Neutrophil (primary cell): Measurements from ENCODE around the gene FBXO44.

Experiments
- H3K27ac ChIP-seq: fragments of 200-600 bp; sonication (generic); 2 replicates; pipeline ENCODE4 v1.5.1; 2016; ENCODE audit warnings: mild to moderate bottlenecking, moderate library complexity
- H3K27me3 ChIP-seq: fragments of 200-600 bp; sonication (generic); 2 replicates; pipeline ENCODE4 v1.6.0; 2016; ENCODE audit warnings: mild to moderate bottlenecking
- H3K36me3 ChIP-seq: fragments of 200-600 bp; sonication (generic); 2 replicates; pipeline ENCODE4 v1.5.1; 2017
- H3K4me1 ChIP-seq, 2 experiments: fragments of 200-600 bp in 1 of 2; sonication (generic) in 1 of 2; 1 replicate in 1 of 2; 2 replicates in 1 of 2; pipeline versions ENCODE4 v1.5.1 to v1.6.1; 2013 to 2016; ENCODE audit warnings: low read depth in 1 of 2, low read length in 1 of 2, mild to moderate bottlenecking in 1 of 2, moderate library complexity in 1 of 2; ENCODE audit not compliant: control insufficient read depth in 1 of 2, insufficient read depth in 1 of 2
- H3K4me3 ChIP-seq, 2 experiments: fragments of 200-600 bp in 1 of 2; sonication (generic) in 1 of 2; 1 replicate in 1 of 2; 2 replicates in 1 of 2; pipeline ENCODE4 v1.5.1; 2013 to 2016; ENCODE audit warnings: low read depth in 1 of 2, low read length in 1 of 2, mild to moderate bottlenecking in 1 of 2, moderate library complexity in 1 of 2
- H3K9me3 ChIP-seq: fragments of 200-600 bp; sonication (generic); 2 replicates; pipeline ENCODE4 v1.5.1; 2016
- TF ChIP-seq, protein P1 (sequence below): fragments of 200-600 bp; sonication (generic); IDR thresholded peaks from 2 replicates; pipeline ENCODE4 v1.5.1; 2016; ENCODE audit warnings: antibody characterized with exemption

The FBXO44 gene

DNA sequence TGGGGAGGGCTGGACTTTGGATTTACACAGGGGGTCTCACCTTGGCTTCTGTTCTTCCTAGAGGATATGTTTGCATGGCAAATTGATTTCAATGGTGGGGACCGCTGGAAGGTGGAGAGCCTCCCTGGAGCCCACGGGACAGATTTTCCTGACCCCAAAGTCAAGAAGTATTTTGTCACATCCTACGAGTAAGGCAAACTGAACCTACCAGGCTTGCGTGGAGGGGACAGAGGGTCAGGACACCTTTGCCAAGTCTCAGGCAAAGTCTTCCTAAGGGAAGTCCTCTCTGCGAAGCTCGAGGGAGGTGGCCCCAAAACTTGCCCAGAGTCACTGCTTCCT is 16.5 kb downstream of the FBXO44 start:
- H3K4me1 ChIP-seq, result no peaks in the 10 kb centered on the region
- H3K27me3 ChIP-seq, result no peaks in the 10 kb centered on the region
- no peak overlapping the region for H3K27ac ChIP-seq
- TF ChIP-seq, protein P1, sequence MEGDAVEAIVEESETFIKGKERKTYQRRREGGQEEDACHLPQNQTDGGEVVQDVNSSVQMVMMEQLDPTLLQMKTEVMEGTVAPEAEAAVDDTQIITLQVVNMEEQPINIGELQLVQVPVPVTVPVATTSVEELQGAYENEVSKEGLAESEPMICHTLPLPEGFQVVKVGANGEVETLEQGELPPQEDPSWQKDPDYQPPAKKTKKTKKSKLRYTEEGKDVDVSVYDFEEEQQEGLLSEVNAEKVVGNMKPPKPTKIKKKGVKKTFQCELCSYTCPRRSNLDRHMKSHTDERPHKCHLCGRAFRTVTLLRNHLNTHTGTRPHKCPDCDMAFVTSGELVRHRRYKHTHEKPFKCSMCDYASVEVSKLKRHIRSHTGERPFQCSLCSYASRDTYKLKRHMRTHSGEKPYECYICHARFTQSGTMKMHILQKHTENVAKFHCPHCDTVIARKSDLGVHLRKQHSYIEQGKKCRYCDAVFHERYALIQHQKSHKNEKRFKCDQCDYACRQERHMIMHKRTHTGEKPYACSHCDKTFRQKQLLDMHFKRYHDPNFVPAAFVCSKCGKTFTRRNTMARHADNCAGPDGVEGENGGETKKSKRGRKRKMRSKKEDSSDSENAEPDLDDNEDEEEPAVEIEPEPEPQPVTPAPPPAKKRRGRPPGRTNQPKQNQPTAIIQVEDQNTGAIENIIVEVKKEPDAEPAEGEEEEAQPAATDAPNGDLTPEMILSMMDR, result no peak
- H3K9me3 ChIP-seq, result no peaks in the 10 kb centered on the region
- peaks cover 82% of the 10 kb centered on the region for H3K36me3 ChIP-seq
- H3K4me3 ChIP-seq, result no peak overlapping the region

DNA sequence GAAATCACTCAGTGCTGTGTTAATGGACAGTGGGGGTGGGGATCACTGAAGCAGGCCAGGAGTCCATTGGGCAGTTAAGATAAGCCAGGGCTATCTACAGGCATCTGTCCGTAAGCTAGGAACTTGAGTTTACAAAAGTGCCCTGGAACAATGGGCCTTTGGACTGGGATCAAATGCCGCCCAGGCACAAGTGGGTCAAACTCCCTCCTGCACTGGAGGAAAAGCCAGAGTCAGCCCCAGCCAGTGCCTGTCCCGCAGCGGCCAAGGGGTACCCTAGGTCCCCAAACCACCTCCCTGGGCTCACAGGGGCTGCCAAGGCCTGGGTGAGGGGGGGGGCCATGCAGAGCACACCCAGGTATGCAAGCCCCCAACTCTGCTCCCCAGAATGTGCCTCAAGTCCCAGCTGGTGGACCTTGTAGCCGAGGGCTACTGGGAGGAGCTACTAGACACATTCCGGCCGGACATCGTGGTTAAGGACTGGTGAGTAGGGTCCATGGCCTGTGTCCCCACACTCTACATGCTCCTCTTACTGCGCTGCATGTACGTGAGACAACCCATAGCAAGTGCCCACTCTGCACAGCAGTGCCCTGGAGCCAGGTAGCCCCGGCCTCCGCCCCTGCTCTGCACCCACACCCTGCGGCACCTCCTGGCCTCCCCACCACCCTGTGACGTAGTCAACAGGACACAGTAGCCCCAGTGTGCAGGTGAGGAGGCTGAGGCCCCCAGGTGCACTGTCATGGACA is 17.0 kb downstream of the FBXO44 start:
- no peaks in the 10 kb centered on the region for H3K27me3 ChIP-seq
- H3K4me3 ChIP-seq, result no peak overlapping the region
- peaks cover 88% of the 10 kb centered on the region for H3K36me3 ChIP-seq
- H3K27ac ChIP-seq, result no peak overlapping the region
- TF ChIP-seq, protein P1, result no peak
- H3K4me1 ChIP-seq, result no peaks in the 10 kb centered on the region
- H3K9me3 ChIP-seq, result no peaks in the 10 kb centered on the region

DNA sequence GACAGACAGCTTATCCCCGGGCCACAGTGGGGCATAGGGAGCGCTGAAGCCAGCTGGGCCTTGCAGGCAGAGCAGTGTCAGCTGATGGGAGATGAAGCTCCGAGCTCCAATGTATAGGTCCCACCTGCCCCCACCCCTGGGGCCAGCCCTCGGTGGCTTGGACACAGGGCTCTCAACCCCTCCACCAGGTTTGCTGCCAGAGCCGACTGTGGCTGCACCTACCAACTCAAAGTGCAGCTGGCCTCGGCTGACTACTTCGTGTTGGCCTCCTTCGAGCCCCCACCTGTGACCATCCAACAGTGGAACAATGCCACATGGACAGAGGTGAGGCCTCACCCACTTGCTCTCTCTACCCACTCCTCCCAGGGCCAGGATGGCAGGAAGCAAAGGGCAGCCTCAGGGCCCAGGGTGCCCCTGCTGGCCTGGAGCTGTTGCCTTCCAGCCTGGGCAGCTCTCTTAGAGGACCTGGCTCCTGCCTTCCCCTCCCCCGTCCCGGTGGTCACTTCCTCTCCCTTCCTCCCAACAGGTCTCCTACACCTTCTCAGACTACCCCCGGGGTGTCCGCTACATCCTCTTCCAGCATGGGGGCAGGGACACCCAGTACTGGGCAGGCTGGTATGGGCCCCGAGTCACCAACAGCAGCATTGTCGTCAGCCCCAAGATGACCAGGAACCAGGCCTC is 18.6 kb downstream of the FBXO44 start:
- TF ChIP-seq, protein P1, result no peak
- H3K36me3 ChIP-seq, result peaks cover 92% of the 10 kb centered on the region
- H3K27me3 ChIP-seq, result no peaks in the 10 kb centered on the region
- H3K27ac ChIP-seq, result no peak overlapping the region
- no peaks in the 10 kb centered on the region for H3K9me3 ChIP-seq
- H3K4me1 ChIP-seq, result no peaks in the 10 kb centered on the region
- H3K4me3 ChIP-seq, result no peak overlapping the region

DNA sequence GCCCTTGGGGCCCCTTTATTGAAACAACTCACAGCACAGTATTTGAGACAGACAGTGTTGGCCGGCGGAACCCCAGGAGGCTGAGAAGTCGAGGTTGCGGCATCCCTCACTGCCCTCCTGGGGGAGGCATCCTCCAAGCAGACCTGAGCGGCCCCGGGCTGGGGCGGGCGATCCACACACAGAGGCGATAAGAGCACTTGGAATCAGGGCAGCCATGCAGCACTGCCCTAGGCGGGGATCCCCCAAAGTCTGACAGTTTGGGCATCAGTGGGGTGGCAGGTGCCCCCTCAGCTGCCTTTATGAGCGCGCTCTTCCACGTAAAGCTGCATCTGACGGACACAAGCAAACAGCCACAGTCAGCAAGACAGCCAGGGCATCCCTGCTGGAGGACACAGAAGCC is 19.8 kb downstream of the FBXO44 start:
- no peak overlapping the region for H3K27ac ChIP-seq
- H3K4me3 ChIP-seq, result no peak overlapping the region
- H3K27me3 ChIP-seq, result no peaks in the 10 kb centered on the region
- TF ChIP-seq, protein P1, result no peak
- H3K9me3 ChIP-seq, result no peaks in the 10 kb centered on the region
- H3K4me1 ChIP-seq, result no peaks in the 10 kb centered on the region
- peaks cover 80% of the 10 kb centered on the region for H3K36me3 ChIP-seq

DNA sequence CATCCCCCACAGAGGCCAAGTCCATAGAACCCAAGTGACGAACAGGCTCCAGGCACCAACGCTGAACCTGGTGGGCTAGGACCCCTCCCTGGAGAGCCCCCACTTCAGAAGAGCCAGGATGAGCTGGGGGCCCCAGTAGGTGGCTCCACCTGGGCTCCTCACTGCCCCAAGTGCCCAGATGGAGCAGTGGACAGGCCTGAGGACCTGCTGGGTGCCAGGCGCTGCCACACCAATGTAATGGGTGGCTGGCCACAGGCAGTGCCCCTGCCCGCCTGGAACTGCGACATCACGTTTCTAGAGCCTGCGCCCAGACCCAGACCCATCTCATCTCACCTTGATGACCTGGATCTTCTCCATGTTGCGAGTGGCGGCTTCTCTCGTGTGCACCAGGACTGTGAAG is 20.6 kb downstream of the FBXO44 start:
- H3K9me3 ChIP-seq, result no peaks in the 10 kb centered on the region
- peaks cover 3% of the 10 kb centered on the region in 2 experiments for H3K4me1 ChIP-seq
- H3K4me3 ChIP-seq, result no peak overlapping the region
- no peak overlapping the region for H3K27ac ChIP-seq
- peaks cover 74% of the 10 kb centered on the region for H3K36me3 ChIP-seq
- TF ChIP-seq, protein P1, result no peak
- H3K27me3 ChIP-seq, result no peaks in the 10 kb centered on the region
